ENCODE measurements around the gene C3. TPM values are rescaled to one million over a fixed set of nuclear protein-coding genes. Genes with fewer than 3 reads are reported as not detected.
"Not testable (repeated sequence)": the region's sequence is repeated elsewhere in the genome, so short reads cannot be mapped to it uniquely, and the experiment has no call there.

Gene C3
- total RNA-seq, 1 donor from 2014 or later = 71.5 TPM

GRCh38 chr19:6674408-6674807 is 46.0 kb downstream of the C3 start:
- not testable (repeated sequence) for H3K27ac ChIP-seq (ENCODE audit: low read depth, low read length); H3K9me3 ChIP-seq (ENCODE audit: control insufficient read depth in 3 of 3, low read length in 3 of 3); H3K4me1 ChIP-seq (ENCODE audit: control insufficient read depth in 3 of 3, insufficient read depth in 3 of 3, low read length in 3 of 3); H3K9ac ChIP-seq (ENCODE audit: low read depth in 1 of 3, low read length in 3 of 3); H3K4me3 ChIP-seq (ENCODE audit: low read length in 3 of 3); H3K36me3 ChIP-seq (ENCODE audit: control insufficient read depth in 3 of 3, insufficient read depth in 3 of 3, low read length in 3 of 3)
- peaks cover 4 to 11% (median 10%) of the 10 kb centered on the region in 3 donors for H3K27me3 ChIP-seq (ENCODE audit: control insufficient read depth in 3 of 3, insufficient read depth in 3 of 3, low read length in 3 of 3)

- Histone ChIP-seq H3K9ac (ENCODE audit: low read depth in 1 of 3, low read length in 3 of 3) (no peak overlapping the region), H3K27ac (ENCODE audit: low read depth, low read length) (no peak overlapping the region), H3K36me3 (ENCODE audit: control insufficient read depth in 3 of 3, insufficient read depth in 3 of 3, low read length in 3 of 3) (no peaks in the 10 kb centered on the region), H3K9me3 (ENCODE audit: control insufficient read depth in 3 of 3, low read length in 3 of 3) (no peaks in the 10 kb centered on the region), H3K27me3 (ENCODE audit: control insufficient read depth in 3 of 3, insufficient read depth in 3 of 3, low read length in 3 of 3) (peaks cover 4 to 14% (median 6%) of the 10 kb centered on the region in 3 donors), H3K4me1 (ENCODE audit: control insufficient read depth in 3 of 3, insufficient read depth in 3 of 3, low read length in 3 of 3) (peaks cover 0 to 3% (median 0%) of the 10 kb centered on the region in 3 donors), H3K4me3 (ENCODE audit: low read length in 3 of 3) (no peak overlapping the region)
These were observed 47.7 kb downstream of the C3 start for GRCh38 chr19:6672693-6673290.

GRCh38 chr19:6671960-6672359 is 48.5 kb downstream of the C3 start:
- Histone ChIP-seq H3K9me3 (ENCODE audit: control insufficient read depth in 3 of 3, low read length in 3 of 3) (no peaks in the 10 kb centered on the region), H3K27me3 (ENCODE audit: control insufficient read depth in 3 of 3, insufficient read depth in 3 of 3, low read length in 3 of 3) (peaks cover 4 to 14% (median 6%) of the 10 kb centered on the region in 3 donors), H3K9ac (ENCODE audit: low read depth in 1 of 3, low read length in 3 of 3) (no peak overlapping the region), H3K4me1 (ENCODE audit: control insufficient read depth in 3 of 3, insufficient read depth in 3 of 3, low read length in 3 of 3) (peaks cover 0 to 3% (median 0%) of the 10 kb centered on the region in 3 donors), H3K36me3 (ENCODE audit: control insufficient read depth in 3 of 3, insufficient read depth in 3 of 3, low read length in 3 of 3) (no peaks in the 10 kb centered on the region), H3K4me3 (ENCODE audit: low read length in 3 of 3) (no peak overlapping the region), H3K27ac (ENCODE audit: low read depth, low read length) (no peak overlapping the region)

- no peaks in the 10 kb centered on the region for H3K36me3 ChIP-seq (ENCODE audit: control insufficient read depth in 3 of 3, insufficient read depth in 3 of 3, low read length in 3 of 3)
- H3K9me3 ChIP-seq (ENCODE audit: control insufficient read depth in 3 of 3, low read length in 3 of 3) = peaks cover 0 to 2% (median 0%) of the 10 kb centered on the region in 3 donors
- no peaks in the 10 kb centered on the region for H3K4me1 ChIP-seq (ENCODE audit: control insufficient read depth in 3 of 3, insufficient read depth in 3 of 3, low read length in 3 of 3)
- peaks cover 0 to 8% (median 7%) of the 10 kb centered on the region in 3 donors for H3K27me3 ChIP-seq (ENCODE audit: control insufficient read depth in 3 of 3, insufficient read depth in 3 of 3, low read length in 3 of 3)
- H3K9ac ChIP-seq (ENCODE audit: low read depth in 1 of 3, low read length in 3 of 3) = no peak overlapping the region
- H3K4me3 ChIP-seq (ENCODE audit: low read length in 3 of 3) = no peak overlapping the region
- H3K27ac ChIP-seq (ENCODE audit: low read depth, low read length) = no peak overlapping the region
These were observed 51.8 kb downstream of the C3 start for GRCh38 chr19:6668691-6669090.

GRCh38 chr19:6667114-6667627 is 53.3 kb downstream of the C3 start:
- H3K9ac ChIP-seq (ENCODE audit: low read depth in 1 of 3, low read length in 3 of 3) = no peak overlapping the region
- H3K4me3 ChIP-seq (ENCODE audit: low read length in 3 of 3) = no peak overlapping the region
- H3K36me3 ChIP-seq (ENCODE audit: control insufficient read depth in 3 of 3, insufficient read depth in 3 of 3, low read length in 3 of 3) = no peaks in the 10 kb centered on the region
- no peaks in the 10 kb centered on the region for H3K4me1 ChIP-seq (ENCODE audit: control insufficient read depth in 3 of 3, insufficient read depth in 3 of 3, low read length in 3 of 3)
- H3K9me3 ChIP-seq (ENCODE audit: control insufficient read depth in 3 of 3, low read length in 3 of 3) = peaks cover 0 to 4% (median 2%) of the 10 kb centered on the region in 3 donors
- H3K27me3 ChIP-seq (ENCODE audit: control insufficient read depth in 3 of 3, insufficient read depth in 3 of 3, low read length in 3 of 3) = peaks cover 7 to 19% (median 19%) of the 10 kb centered on the region in 3 donors
- H3K27ac ChIP-seq (ENCODE audit: low read depth, low read length) = no peak overlapping the region

- Histone ChIP-seq H3K4me1 (ENCODE audit: control insufficient read depth in 3 of 3, insufficient read depth in 3 of 3, low read length in 3 of 3) (no peaks in the 10 kb centered on the region), H3K36me3 (ENCODE audit: control insufficient read depth in 3 of 3, insufficient read depth in 3 of 3, low read length in 3 of 3) (no peaks in the 10 kb centered on the region), H3K27me3 (ENCODE audit: control insufficient read depth in 3 of 3, insufficient read depth in 3 of 3, low read length in 3 of 3) (peaks cover 15 to 35% (median 26%) of the 10 kb centered on the region in 3 donors), H3K9me3 (ENCODE audit: control insufficient read depth in 3 of 3, low read length in 3 of 3) (peaks cover 0 to 4% (median 2%) of the 10 kb centered on the region in 3 donors), H3K4me3 (ENCODE audit: low read length in 3 of 3) (no peak overlapping the region), H3K27ac (ENCODE audit: low read depth, low read length) (no peak overlapping the region), H3K9ac (ENCODE audit: low read depth in 1 of 3, low read length in 3 of 3) (no peak overlapping the region)
These were observed 55.5 kb downstream of the C3 start for GRCh38 chr19:6664916-6665315.

GRCh38 chr19:6663236-6664201 is 56.9 kb downstream of the C3 start:
- no peak overlapping the region for H3K27ac ChIP-seq (ENCODE audit: low read depth, low read length)
- no peaks in the 10 kb centered on the region for H3K4me1 ChIP-seq (ENCODE audit: control insufficient read depth in 3 of 3, insufficient read depth in 3 of 3, low read length in 3 of 3)
- H3K4me3 ChIP-seq (ENCODE audit: low read length in 3 of 3) = peak overlapping the region in 1 of 3 donors; percentile 13
- H3K27me3 ChIP-seq (ENCODE audit: control insufficient read depth in 3 of 3, insufficient read depth in 3 of 3, low read length in 3 of 3) = peaks cover 20 to 41% (median 34%) of the 10 kb centered on the region in 3 donors
- H3K9ac ChIP-seq (ENCODE audit: low read depth in 1 of 3, low read length in 3 of 3) = no peak overlapping the region
- peaks cover 0 to 4% (median 2%) of the 10 kb centered on the region in 3 donors for H3K9me3 ChIP-seq (ENCODE audit: control insufficient read depth in 3 of 3, low read length in 3 of 3)
- no peaks in the 10 kb centered on the region for H3K36me3 ChIP-seq (ENCODE audit: control insufficient read depth in 3 of 3, insufficient read depth in 3 of 3, low read length in 3 of 3)

GRCh38 chr19:6662702-6663101 is 57.7 kb downstream of the C3 start:
- Histone ChIP-seq H3K4me1 (ENCODE audit: control insufficient read depth in 3 of 3, insufficient read depth in 3 of 3, low read length in 3 of 3) (no peaks in the 10 kb centered on the region), H3K27me3 (ENCODE audit: control insufficient read depth in 3 of 3, insufficient read depth in 3 of 3, low read length in 3 of 3) (peaks cover 25 to 47% (median 36%) of the 10 kb centered on the region in 3 donors)

GRCh38 chr19:6661509-6662244 is 58.8 kb downstream of the C3 start:
- peaks cover 29 to 52% (median 36%) of the 10 kb centered on the region in 3 donors for H3K27me3 ChIP-seq (ENCODE audit: control insufficient read depth in 3 of 3, insufficient read depth in 3 of 3, low read length in 3 of 3)
- not testable (repeated sequence) for H3K9me3 ChIP-seq (ENCODE audit: control insufficient read depth in 3 of 3, low read length in 3 of 3); H3K27ac ChIP-seq (ENCODE audit: low read depth, low read length); H3K4me3 ChIP-seq (ENCODE audit: low read length in 3 of 3); H3K4me1 ChIP-seq (ENCODE audit: control insufficient read depth in 3 of 3, insufficient read depth in 3 of 3, low read length in 3 of 3); H3K9ac ChIP-seq (ENCODE audit: low read depth in 1 of 3, low read length in 3 of 3); H3K36me3 ChIP-seq (ENCODE audit: control insufficient read depth in 3 of 3, insufficient read depth in 3 of 3, low read length in 3 of 3)

More at GRCh38 chr19:6662702-6663101, 57.7 kb downstream of the C3 start:
- Histone ChIP-seq H3K36me3 (ENCODE audit: control insufficient read depth in 3 of 3, insufficient read depth in 3 of 3, low read length in 3 of 3) (no peaks in the 10 kb centered on the region), H3K27ac (ENCODE audit: low read depth, low read length) (no peak overlapping the region), H3K9me3 (ENCODE audit: control insufficient read depth in 3 of 3, low read length in 3 of 3) (peaks cover 0 to 4% (median 2%) of the 10 kb centered on the region in 3 donors), H3K4me3 (ENCODE audit: low read length in 3 of 3) (no peak overlapping the region), H3K9ac (ENCODE audit: low read depth in 1 of 3, low read length in 3 of 3) (no peak overlapping the region)

All from skeletal muscle tissue (tissue), 4 donors.